HepG2 (cell line): ENCODE data around the gene PLSCR3. TPM values are rescaled to one million over a fixed set of nuclear protein-coding genes. Genes with fewer than 3 reads are reported as not detected.

ENCODE experiments used
- ATAC-seq: fragments of 200-7000 bp; cut with Tn5 transposase; 3 replicates; pipeline ENCODE4 v1.9.1; 2020; ENCODE audit warnings: mild to moderate bottlenecking, moderate library complexity
- BruUV-seq: library from RNA; stranded (reverse); fragments of 400-500 nt; replicated peaks from 2 replicates; lab custom pipeline; 2021; lab: Mats Ljungman, UMichigan
- CTCF ChIA-PET: fragments of 300-600 bp; formaldehyde crosslinking; extraction: SDS; loops from one replicate; lab custom pipeline; 2021; ENCODE audit warnings: low total read pairs, inconsistent platforms, low intra/inter-chr PET ratio; lab: Yijun Ruan, JAX
- POLR2A ChIA-PET: fragments of 350-600 bp; sonication (Branson Sonifier 250); formaldehyde crosslinking; loops from one replicate; lab custom pipeline; 2020; ENCODE audit warnings: antibody characterized with exemption, inconsistent platforms; lab: Yijun Ruan, JAX
- DNase-seq: peaks from one replicate; pipeline ENCODE4 v3.0.0-alpha.2; 2015; ENCODE audit warnings: low spot score
- FAIRE-seq: peaks from 3 replicates; lab custom pipeline; 2011; peaks lifted over from hg19 to GRCh38; lab: Jason Lieb, UNC
- H2AFZ ChIP-seq: one replicate; pipeline ENCODE4 v1.6.1; 2011; ENCODE audit warnings: low read length, inconsistent platforms
- H3K27ac ChIP-seq: fragments of 300-600 bp; 3 replicates; pipeline ENCODE4 v1.8.0; 2011; ENCODE audit warnings: mixed run types, mild to moderate bottlenecking, mixed read lengths, low read length, inconsistent platforms; ENCODE audit not compliant: insufficient read depth; ENCODE audit errors: extremely low read length
- H3K27me3 ChIP-seq, 2 experiments: fragments of 200-600 bp in 1 of 2; 2 replicates in 1 of 2; 3 replicates in 1 of 2; pipeline versions ENCODE4 v1.6.0 to v1.8.0; 2011; ENCODE audit warnings: low read length in 2 of 2, mild to moderate bottlenecking in 2 of 2, moderate library complexity in 2 of 2, inconsistent platforms in 1 of 2; ENCODE audit not compliant: insufficient read depth in 2 of 2, control insufficient read depth in 1 of 2
- H3K36me3 ChIP-seq, 2 experiments: fragments of 200-600 bp in 1 of 2; replicated peaks in 1 of 2; 2 replicates in 1 of 2; 3 replicates in 1 of 2; pipeline versions ENCODE4 v1.5.1 to v1.8.0; 2011; ENCODE audit warnings: low read length in 2 of 2, inconsistent platforms in 1 of 2; ENCODE audit not compliant: insufficient read depth in 2 of 2, control insufficient read depth in 1 of 2
- H3K4me1 ChIP-seq: 2 replicates; pipeline ENCODE4 v1.5.1; 2012; ENCODE audit warnings: low read length, inconsistent platforms; ENCODE audit not compliant: insufficient read depth
- H3K4me2 ChIP-seq: 2 replicates; pipeline ENCODE4 v1.6.0; 2011; ENCODE audit warnings: low read depth, low read length, inconsistent platforms
- H3K4me3 ChIP-seq, 3 experiments: fragments of 200-600 bp in 1 of 3; sonication (generic), shearing (Covaris generic) in 1 of 3; replicated peaks in 1 of 3; 2 replicates each; pipeline ENCODE4 v1.5.1; 2011 to 2016; ENCODE audit warnings: low read length in 3 of 3, inconsistent platforms in 2 of 3, low read depth in 2 of 3, mild to moderate bottlenecking in 2 of 3, control low read depth in 1 of 3, mixed read lengths in 1 of 3; ENCODE audit not compliant: insufficient read depth in 1 of 3
- H3K79me2 ChIP-seq: one replicate; pipeline ENCODE4 v1.6.1; 2011; ENCODE audit warnings: low read length, inconsistent platforms; ENCODE audit not compliant: insufficient read depth
- H3K9ac ChIP-seq: 2 replicates; pipeline ENCODE4 v1.6.0; 2011; ENCODE audit warnings: mild to moderate bottlenecking, low read depth, low read length, inconsistent platforms; ENCODE audit not compliant: insufficient read depth
- H3K9me3 ChIP-seq: 2 replicates; pipeline ENCODE4 v1.5.1; 2012; ENCODE audit warnings: mild to moderate bottlenecking, low read length
- H4K20me1 ChIP-seq: 2 replicates; pipeline ENCODE4 v1.6.0; 2011; ENCODE audit warnings: inconsistent platforms, mild to moderate bottlenecking, low read length, moderate library complexity; ENCODE audit not compliant: insufficient read depth
- BCL6 ChIP-seq: IDR thresholded peaks from 2 replicates; pipeline ENCODE4 v1.6.1; 2016; ENCODE audit warnings: missing genetic modification reagents, missing compliant biosample characterization
- ERF ChIP-seq: IDR thresholded peaks from 2 replicates; pipeline ENCODE4 v1.6.1; 2018; ENCODE audit warnings: missing biosample characterization, missing genetic modification reagents
- HOXD1 ChIP-seq: sonication (generic); formaldehyde crosslinking; IDR thresholded peaks from 2 replicates; pipeline ENCODE4 v1.5.0; 2020; ENCODE audit warnings: missing genetic modification reagents
- LCORL ChIP-seq, 2 experiments: fragments of 450-650 bp in 1 of 2; sonication (generic) in 1 of 2; formaldehyde crosslinking in 1 of 2; IDR thresholded peaks; 2 replicates each; pipeline versions ENCODE4 v1.5.0 to v1.6.1; 2017 to 2020; ENCODE audit warnings: antibody characterized with exemption in 1 of 2, missing genetic modification reagents in 1 of 2
- MEIS2 ChIP-seq: sonication (generic); formaldehyde crosslinking; IDR thresholded peaks from 2 replicates; pipeline ENCODE4 v1.9.0; 2021; ENCODE audit warnings: mild to moderate bottlenecking, missing genetic modification reagents
- MLXIP ChIP-seq: sonication (generic); formaldehyde crosslinking; IDR thresholded peaks from 2 replicates; pipeline ENCODE4 v1.9.0; 2021; ENCODE audit warnings: missing genetic modification reagents, borderline replicate concordance
- NFATC3 ChIP-seq: sonication (generic); formaldehyde crosslinking; IDR thresholded peaks from 2 replicates; pipeline ENCODE4 v1.5.1; 2020; ENCODE audit warnings: mild to moderate bottlenecking, missing genetic modification reagents
- YEATS4 ChIP-seq: sonication (generic); formaldehyde crosslinking; IDR thresholded peaks from 2 replicates; pipeline ENCODE4 v1.4.0; 2020; ENCODE audit warnings: missing genetic modification reagents, borderline replicate concordance
- ZMYM4 ChIP-seq: sonication (generic); formaldehyde crosslinking; IDR thresholded peaks from 2 replicates; pipeline ENCODE4 v1.8.1; 2023; ENCODE audit warnings: mild to moderate bottlenecking, missing genetic modification reagents
- ZNF10 ChIP-seq: sonication (generic); formaldehyde crosslinking; IDR thresholded peaks from 2 replicates; pipeline ENCODE4 v1.4.0; 2020; ENCODE audit warnings: mild to moderate bottlenecking, low read depth, missing genetic modification reagents, borderline replicate concordance
- ZNF136 ChIP-seq: sonication (generic); formaldehyde crosslinking; IDR thresholded peaks from 2 replicates; pipeline ENCODE4 v1.8.1; 2022; ENCODE audit warnings: low read depth, mild to moderate bottlenecking, moderate library complexity, missing genetic modification reagents
- ZNF33B ChIP-seq: sonication (generic); formaldehyde crosslinking; IDR thresholded peaks from 2 replicates; pipeline ENCODE4 v1.5.1; 2020; ENCODE audit warnings: mild to moderate bottlenecking, missing genetic modification reagents
- ZNF343 ChIP-seq: sonication (generic); formaldehyde crosslinking; IDR thresholded peaks from 2 replicates; pipeline ENCODE4 v1.4.0; 2020; ENCODE audit warnings: mild to moderate bottlenecking, missing genetic modification reagents
- ZNF431 ChIP-seq: sonication (generic); formaldehyde crosslinking; IDR thresholded peaks from 2 replicates; pipeline ENCODE4 v1.9.0; 2022; ENCODE audit warnings: missing genetic modification reagents, low read depth, mild to moderate bottlenecking, borderline replicate concordance
- ZNF446 ChIP-seq: sonication (generic); formaldehyde crosslinking; IDR thresholded peaks from 2 replicates; pipeline ENCODE4 v1.5.0; 2020; ENCODE audit warnings: mild to moderate bottlenecking, missing genetic modification reagents
- ZNF709 ChIP-seq: sonication (generic); formaldehyde crosslinking; IDR thresholded peaks from 2 replicates; pipeline ENCODE4 v1.5.0; 2020; ENCODE audit warnings: mild to moderate bottlenecking, missing genetic modification reagents
- ZXDC ChIP-seq: sonication (generic); formaldehyde crosslinking; IDR thresholded peaks from 2 replicates; pipeline ENCODE4 v1.5.0; 2020; ENCODE audit warnings: mild to moderate bottlenecking, missing genetic modification reagents
- WGBS: methylation state at CpG from one replicate; pipeline ENCODE4 v1.1.6; 2017; ENCODE audit warnings: low lambda C conversion rate; 5-methylcytosine and 5-hydroxymethylcytosine counted together
- in situ Hi-C: cut with HindIII; loops from 2 replicates; pipeline ENCODE4 v1.10.0; 2017; ENCODE audit warnings: low pct_unique_long_range_greater_than_20kb; ENCODE audit not compliant: extremely low pct_ligation_motif_present
- intact Hi-C: fragments of 100-400 bp; cut with micrococcal nuclease; formaldehyde crosslinking; loops from one replicate; pipeline ENCODE4 v1.10.0; 2022; ENCODE audit not compliant: unreplicated experiment
- polyA plus RNA-seq, 8 experiments: library from polyadenylated mRNA; depleted of rRNA in 3 of 8; stranded (reverse) in 7 of 8; unstranded in 1 of 8; fragments of >200 nt; fragmentation: Illumina TruSeq in 4 of 8; extraction: Trizol in 4 of 8; gene quantifications; 2 replicates each; pipeline versions ENCODE4 v1.2.1 to v1.2.3, GENCODE V29; 2011 to 2016; ENCODE audit warnings: low read depth in 4 of 8, missing spikeins in 1 of 8, mixed read lengths in 1 of 8; ENCODE audit not compliant: insufficient read depth in 1 of 8
- total RNA-seq, 5 experiments: library from RNA; depleted of rRNA; stranded (reverse); fragments of >200 nt; fragmentation: Illumina TruSeq; extraction: Trizol; gene quantifications; 2 replicates each; pipeline ENCODE4 v1.2.3, GENCODE V29; 2016; ENCODE audit warnings: low read depth in 1 of 5
- TF ChIP-seq, protein P1 (sequence below): fragments of 450-650 bp; IDR thresholded peaks from 2 replicates; pipeline ENCODE4 v1.6.1; 2017

PLSCR3 gene
- total and polyA plus RNA-seq, 2 of the 13 experiments (the other 11 are each of a cell fraction or from before 2014, with no cell fraction given) = 5.6 to 6.2 TPM

DNA sequence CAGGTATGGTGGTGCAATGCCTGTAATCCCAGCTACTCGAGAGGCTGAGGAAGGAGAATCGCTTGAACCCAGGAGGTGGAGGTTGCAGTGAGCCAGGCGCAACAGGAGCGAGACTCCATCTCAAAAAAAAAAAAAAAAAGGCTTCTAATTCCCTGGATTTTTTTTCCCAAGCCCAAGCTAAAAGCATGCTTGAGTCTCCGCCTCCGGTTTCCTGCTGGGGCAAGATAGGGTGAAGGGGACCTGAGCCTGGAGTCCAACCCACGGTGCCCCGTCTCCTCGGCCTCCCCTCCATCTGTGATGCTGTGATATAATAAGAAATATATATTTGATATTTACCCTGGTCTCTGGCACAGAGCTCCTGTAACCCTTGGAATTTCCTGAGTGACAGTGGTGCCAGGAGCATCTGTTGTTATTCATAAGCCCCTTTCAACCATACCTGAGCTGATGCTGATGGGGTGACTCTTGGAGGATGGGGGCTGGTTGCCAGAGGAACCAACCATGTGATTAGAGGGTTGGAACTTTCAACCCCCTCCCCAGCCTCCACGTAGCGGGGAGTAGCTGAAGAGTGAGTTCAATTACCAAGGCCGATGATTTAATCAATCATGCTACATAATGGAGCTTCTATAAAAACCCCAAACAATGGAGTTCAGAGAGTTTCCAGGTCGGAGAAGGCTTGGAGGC lies 26.3 kb downstream of the PLSCR3 start:
- Histone ChIP-seq H3K4me3 (no peak overlapping the region), H4K20me1 (no peaks in the 10 kb centered on the region), H3K36me3 (no peaks in the 10 kb centered on the region), H3K9me3 (no peaks in the 10 kb centered on the region), H3K27ac (no peak overlapping the region), H3K4me2 (no peak overlapping the region), H3K9ac (no peak overlapping the region), H2AFZ (no peak overlapping the region), H3K27me3 (peaks cover 0 to 14% of the 10 kb centered on the region in 2 experiments; a peak in 3 of 5 replicates), H3K4me1 (peaks cover 20% of the 10 kb centered on the region), H3K79me2 (no peaks in the 10 kb centered on the region)
- in situ Hi-C loops (no loop called here), intact Hi-C loops (no loop called here)
- ATAC-seq (no peak), FAIRE-seq (no peak), DNase-seq (no peak)
- BruUV-seq = no TSS peak
- ChIA-PET POLR2A (interaction anchor here (1.2 kb wide), 1 partner anchor 36 kb away, joined by 3 read pairs; the partner anchor contains the start of gene TMEM256), CTCF (no interaction called here)
- 52% methylated on average over 13 of the region's 13 CpGs for WGBS
- TF ChIP-seq ZNF33B (CRISPR knock-in tag) = no peak
- no peak for TF ChIP-seq ZNF10 (CRISPR knock-in tag)
- no peak for TF ChIP-seq NFATC3 (CRISPR knock-in tag)
- TF ChIP-seq, protein P1, sequence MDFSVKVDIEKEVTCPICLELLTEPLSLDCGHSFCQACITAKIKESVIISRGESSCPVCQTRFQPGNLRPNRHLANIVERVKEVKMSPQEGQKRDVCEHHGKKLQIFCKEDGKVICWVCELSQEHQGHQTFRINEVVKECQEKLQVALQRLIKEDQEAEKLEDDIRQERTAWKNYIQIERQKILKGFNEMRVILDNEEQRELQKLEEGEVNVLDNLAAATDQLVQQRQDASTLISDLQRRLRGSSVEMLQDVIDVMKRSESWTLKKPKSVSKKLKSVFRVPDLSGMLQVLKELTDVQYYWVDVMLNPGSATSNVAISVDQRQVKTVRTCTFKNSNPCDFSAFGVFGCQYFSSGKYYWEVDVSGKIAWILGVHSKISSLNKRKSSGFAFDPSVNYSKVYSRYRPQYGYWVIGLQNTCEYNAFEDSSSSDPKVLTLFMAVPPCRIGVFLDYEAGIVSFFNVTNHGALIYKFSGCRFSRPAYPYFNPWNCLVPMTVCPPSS = no peak
- no peak for TF ChIP-seq HOXD1
- no peak for TF ChIP-seq MLXIP
- no peak for TF ChIP-seq ZNF136
- TF ChIP-seq BCL6 = no peak
- no peak for TF ChIP-seq ZXDC (CRISPR knock-in tag)
- no peak for TF ChIP-seq ZNF343
- no peak for TF ChIP-seq ZMYM4 (CRISPR knock-in tag)
- no peak for TF ChIP-seq ZNF431
- no peak for TF ChIP-seq LCORL (IDR thresholded peaks at IDR 0.05)
- no peak for TF ChIP-seq LCORL (CRISPR knock-in tag; IDR thresholded peaks at IDR 0.05)
- no peak for TF ChIP-seq ERF
- TF ChIP-seq ZNF709 = no peak
- no peak for TF ChIP-seq ZNF446 (CRISPR knock-in tag)
- TF ChIP-seq MEIS2 (CRISPR knock-in tag) = no peak
- no peak for TF ChIP-seq YEATS4 (CRISPR knock-in tag)
